ENCODE measurements around the gene SH3PXD2A. TPM values are rescaled to one million over a fixed set of nuclear protein-coding genes. Genes with fewer than 3 reads are reported as not detected.
A peak's percentile ranks its signal among the peaks of the same experiment; 100 is the strongest.

SH3PXD2A gene
- total RNA-seq, 1 donor, result 29.0 TPM

DNA sequence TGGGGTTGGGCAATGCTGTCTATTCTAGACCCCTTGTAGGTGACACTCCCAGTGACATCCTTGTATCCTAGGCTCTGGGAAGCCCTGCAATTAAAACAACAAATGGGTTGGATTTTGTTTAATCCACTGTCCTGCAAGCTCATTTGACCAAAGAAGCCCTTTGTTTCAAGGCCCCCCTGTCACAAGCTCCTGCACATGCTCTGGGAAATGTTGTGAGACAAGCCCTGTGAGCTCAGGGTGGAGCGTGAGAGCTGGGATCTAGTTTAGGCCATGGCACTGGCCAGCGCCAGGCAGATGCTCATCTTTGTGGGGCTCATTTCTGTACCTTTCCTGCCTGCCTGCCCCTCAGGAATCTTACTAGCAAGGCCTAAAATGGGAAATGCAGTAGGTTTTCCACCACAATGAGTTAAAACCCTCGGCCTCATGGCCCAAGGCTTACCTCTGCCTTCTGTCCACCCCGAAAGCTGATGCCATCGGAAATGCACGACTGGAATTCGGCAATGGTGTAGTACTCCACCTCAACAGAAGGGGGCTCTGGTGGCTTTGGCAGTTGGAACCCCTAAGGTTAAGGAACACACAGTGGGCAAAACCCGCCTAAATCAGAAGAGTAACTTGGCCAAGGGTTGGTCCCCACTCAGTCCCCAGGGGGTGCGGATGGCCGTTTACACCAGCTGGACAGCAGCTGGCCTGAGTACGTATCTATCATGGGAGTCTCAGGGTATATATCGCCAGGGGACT lies 249.8 kb downstream of the SH3PXD2A start:
- H3K27me3 ChIP-seq (ENCODE audit: insufficient read depth, low read length), result no peaks in the 10 kb centered on the region
- peak overlapping the region; percentile 36 for H3K27ac ChIP-seq (ENCODE audit: low read depth, low read length)
- H3K4me2 ChIP-seq (ENCODE audit: insufficient read depth, low read length), result no peak overlapping the region
- H4K20me1 ChIP-seq (ENCODE audit: insufficient read depth, low read length), result peaks cover 3% of the 10 kb centered on the region
- peak; percentile 98 for DNase-seq (ENCODE audit: insufficient read length, low spot score, missing footprints)
- no peaks in the 10 kb centered on the region for H3K9me3 ChIP-seq (ENCODE audit: low read depth, low read length)
- peaks cover 65% of the 10 kb centered on the region for H3K36me3 ChIP-seq (ENCODE audit: insufficient read depth, low read length)
- no peaks in the 10 kb centered on the region for H3K79me2 ChIP-seq (ENCODE audit: insufficient read depth, low read length)
- TF ChIP-seq, protein P1, sequence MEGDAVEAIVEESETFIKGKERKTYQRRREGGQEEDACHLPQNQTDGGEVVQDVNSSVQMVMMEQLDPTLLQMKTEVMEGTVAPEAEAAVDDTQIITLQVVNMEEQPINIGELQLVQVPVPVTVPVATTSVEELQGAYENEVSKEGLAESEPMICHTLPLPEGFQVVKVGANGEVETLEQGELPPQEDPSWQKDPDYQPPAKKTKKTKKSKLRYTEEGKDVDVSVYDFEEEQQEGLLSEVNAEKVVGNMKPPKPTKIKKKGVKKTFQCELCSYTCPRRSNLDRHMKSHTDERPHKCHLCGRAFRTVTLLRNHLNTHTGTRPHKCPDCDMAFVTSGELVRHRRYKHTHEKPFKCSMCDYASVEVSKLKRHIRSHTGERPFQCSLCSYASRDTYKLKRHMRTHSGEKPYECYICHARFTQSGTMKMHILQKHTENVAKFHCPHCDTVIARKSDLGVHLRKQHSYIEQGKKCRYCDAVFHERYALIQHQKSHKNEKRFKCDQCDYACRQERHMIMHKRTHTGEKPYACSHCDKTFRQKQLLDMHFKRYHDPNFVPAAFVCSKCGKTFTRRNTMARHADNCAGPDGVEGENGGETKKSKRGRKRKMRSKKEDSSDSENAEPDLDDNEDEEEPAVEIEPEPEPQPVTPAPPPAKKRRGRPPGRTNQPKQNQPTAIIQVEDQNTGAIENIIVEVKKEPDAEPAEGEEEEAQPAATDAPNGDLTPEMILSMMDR (IDR thresholded peaks at IDR 0.05; ENCODE audit: extremely low read depth, low read depth, low read length), result peak; percentile 94
- no peak overlapping the region for H2AFZ ChIP-seq (ENCODE audit: low read length)
- H3K4me1 ChIP-seq (ENCODE audit: insufficient read depth, low read length), result peaks cover 6% of the 10 kb centered on the region
- no peak overlapping the region for H3K4me3 ChIP-seq (ENCODE audit: insufficient read depth, low read length)

GRCh38 chr10:103603382-103603781 lies 252.0 kb downstream of the SH3PXD2A start:
- no peak overlapping the region for H2AFZ ChIP-seq (ENCODE audit: low read length)
- H3K9me3 ChIP-seq (ENCODE audit: low read depth, low read length), result no peaks in the 10 kb centered on the region
- no peaks in the 10 kb centered on the region for H3K79me2 ChIP-seq (ENCODE audit: insufficient read depth, low read length)
- H3K27me3 ChIP-seq (ENCODE audit: insufficient read depth, low read length), result no peaks in the 10 kb centered on the region
- no peak overlapping the region for H3K4me2 ChIP-seq (ENCODE audit: insufficient read depth, low read length)
- no peak overlapping the region for H3K4me3 ChIP-seq (ENCODE audit: insufficient read depth, low read length)
- H4K20me1 ChIP-seq (ENCODE audit: insufficient read depth, low read length), result peaks cover 4% of the 10 kb centered on the region
- no peak for DNase-seq (ENCODE audit: insufficient read length, low spot score, missing footprints)
- H3K27ac ChIP-seq (ENCODE audit: low read depth, low read length), result no peak overlapping the region
- TF ChIP-seq, protein P1 (IDR thresholded peaks at IDR 0.05; ENCODE audit: extremely low read depth, low read depth, low read length), result no peak
- peaks cover 10% of the 10 kb centered on the region for H3K4me1 ChIP-seq (ENCODE audit: insufficient read depth, low read length)
- H3K36me3 ChIP-seq (ENCODE audit: insufficient read depth, low read length), result peaks cover 45% of the 10 kb centered on the region

DNA sequence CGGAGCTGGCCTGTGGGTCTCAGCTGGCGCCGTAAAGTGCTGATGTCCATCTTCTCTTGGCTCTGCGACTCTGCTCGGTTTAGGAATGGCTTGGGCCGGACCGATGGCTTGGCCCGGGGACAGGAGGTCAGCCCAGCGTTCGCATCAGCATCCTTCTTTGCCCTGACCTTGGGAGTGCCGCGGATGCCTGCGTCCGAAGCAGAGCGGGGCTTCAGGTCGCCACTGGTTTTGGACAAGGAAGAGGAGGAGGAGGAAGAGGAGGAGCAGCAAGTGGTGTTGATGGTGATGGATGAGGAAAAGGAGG lies 252.6 kb downstream of the SH3PXD2A start:
- H3K4me1 ChIP-seq (ENCODE audit: insufficient read depth, low read length), result peaks cover 10% of the 10 kb centered on the region
- no peaks in the 10 kb centered on the region for H3K79me2 ChIP-seq (ENCODE audit: insufficient read depth, low read length)
- no peak for DNase-seq (ENCODE audit: insufficient read length, low spot score, missing footprints)
- H4K20me1 ChIP-seq (ENCODE audit: insufficient read depth, low read length), result peaks cover 8% of the 10 kb centered on the region
- no peaks in the 10 kb centered on the region for H3K27me3 ChIP-seq (ENCODE audit: insufficient read depth, low read length)
- H3K27ac ChIP-seq (ENCODE audit: low read depth, low read length), result no peak overlapping the region
- H3K9me3 ChIP-seq (ENCODE audit: low read depth, low read length), result no peaks in the 10 kb centered on the region
- H2AFZ ChIP-seq (ENCODE audit: low read length), result no peak overlapping the region
- H3K4me3 ChIP-seq (ENCODE audit: insufficient read depth, low read length), result no peak overlapping the region
- no peak overlapping the region for H3K4me2 ChIP-seq (ENCODE audit: insufficient read depth, low read length)
- TF ChIP-seq, protein P1 (IDR thresholded peaks at IDR 0.05; ENCODE audit: extremely low read depth, low read depth, low read length), result no peak
- peaks cover 45% of the 10 kb centered on the region for H3K36me3 ChIP-seq (ENCODE audit: insufficient read depth, low read length)

GRCh38 chr10:103602028-103602851 lies 253.1 kb downstream of the SH3PXD2A start:
- Histone ChIP-seq H3K9me3 (ENCODE audit: low read depth, low read length) (no peaks in the 10 kb centered on the region), H3K4me2 (ENCODE audit: insufficient read depth, low read length) (no peak overlapping the region), H4K20me1 (ENCODE audit: insufficient read depth, low read length) (peaks cover 8% of the 10 kb centered on the region), H3K27me3 (ENCODE audit: insufficient read depth, low read length) (no peaks in the 10 kb centered on the region), H2AFZ (ENCODE audit: low read length) (no peak overlapping the region), H3K4me3 (ENCODE audit: insufficient read depth, low read length) (no peak overlapping the region), H3K27ac (ENCODE audit: low read depth, low read length) (no peak overlapping the region), H3K79me2 (ENCODE audit: insufficient read depth, low read length) (no peaks in the 10 kb centered on the region), H3K4me1 (ENCODE audit: insufficient read depth, low read length) (peaks cover 10% of the 10 kb centered on the region), H3K36me3 (ENCODE audit: insufficient read depth, low read length) (peaks cover 45% of the 10 kb centered on the region)
- TF ChIP-seq, protein P1 (IDR thresholded peaks at IDR 0.05; ENCODE audit: extremely low read depth, low read depth, low read length), result no peak
- DNase-seq (ENCODE audit: insufficient read length, low spot score, missing footprints), result no peak
